Cardiac fibroblast (primary cell): ENCODE measurements around the gene PARD6B.

Experiments
- DNase-seq, 2 donors: peaks; one replicate each; pipeline versions ENCODE4 v3.0.0 to v3.0.0-alpha.2; 2010; ENCODE audit warnings: low read depth in 2 of 2
- H3K4me3 ChIP-seq, 2 donors: replicated peaks in 1 of 2; 1 replicate in 1 of 2; 2 replicates in 1 of 2; pipeline ENCODE4 v1.5.1; 2011; ENCODE audit warnings: low read depth in 2 of 2, low read length in 2 of 2, mild to moderate bottlenecking in 2 of 2, moderate library complexity in 1 of 2
- TF ChIP-seq, protein P1 (sequence below): IDR thresholded peaks from one replicate; pipeline ENCODE4 v1.5.1; 2011; ENCODE audit warnings: low read depth, mild to moderate bottlenecking, low read length, inconsistent platforms

The PARD6B gene

DNA sequence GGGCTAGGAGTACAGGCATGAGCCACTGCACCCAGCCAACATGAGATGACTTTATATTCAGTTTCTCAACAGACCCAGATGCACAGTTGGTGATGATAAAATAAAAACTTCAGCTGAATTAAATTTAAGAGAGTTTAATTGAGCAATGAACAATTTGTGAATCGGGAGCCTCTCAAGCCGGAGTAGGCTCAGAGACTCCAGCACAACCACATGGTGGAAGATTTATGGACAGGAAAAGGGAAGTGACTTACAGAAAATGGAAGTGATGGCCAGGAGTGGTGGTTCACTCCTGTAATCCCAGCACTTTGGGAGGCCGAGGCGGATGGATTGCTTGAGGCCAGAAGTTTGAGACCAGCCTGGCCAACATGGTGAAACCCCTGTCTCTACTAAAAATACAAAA lies 53.1 kb downstream of the PARD6B start:
- TF ChIP-seq, protein P1, sequence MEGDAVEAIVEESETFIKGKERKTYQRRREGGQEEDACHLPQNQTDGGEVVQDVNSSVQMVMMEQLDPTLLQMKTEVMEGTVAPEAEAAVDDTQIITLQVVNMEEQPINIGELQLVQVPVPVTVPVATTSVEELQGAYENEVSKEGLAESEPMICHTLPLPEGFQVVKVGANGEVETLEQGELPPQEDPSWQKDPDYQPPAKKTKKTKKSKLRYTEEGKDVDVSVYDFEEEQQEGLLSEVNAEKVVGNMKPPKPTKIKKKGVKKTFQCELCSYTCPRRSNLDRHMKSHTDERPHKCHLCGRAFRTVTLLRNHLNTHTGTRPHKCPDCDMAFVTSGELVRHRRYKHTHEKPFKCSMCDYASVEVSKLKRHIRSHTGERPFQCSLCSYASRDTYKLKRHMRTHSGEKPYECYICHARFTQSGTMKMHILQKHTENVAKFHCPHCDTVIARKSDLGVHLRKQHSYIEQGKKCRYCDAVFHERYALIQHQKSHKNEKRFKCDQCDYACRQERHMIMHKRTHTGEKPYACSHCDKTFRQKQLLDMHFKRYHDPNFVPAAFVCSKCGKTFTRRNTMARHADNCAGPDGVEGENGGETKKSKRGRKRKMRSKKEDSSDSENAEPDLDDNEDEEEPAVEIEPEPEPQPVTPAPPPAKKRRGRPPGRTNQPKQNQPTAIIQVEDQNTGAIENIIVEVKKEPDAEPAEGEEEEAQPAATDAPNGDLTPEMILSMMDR: no peak
- no peak for DNase-seq
- H3K4me3 ChIP-seq: no peak overlapping the region

DNA sequence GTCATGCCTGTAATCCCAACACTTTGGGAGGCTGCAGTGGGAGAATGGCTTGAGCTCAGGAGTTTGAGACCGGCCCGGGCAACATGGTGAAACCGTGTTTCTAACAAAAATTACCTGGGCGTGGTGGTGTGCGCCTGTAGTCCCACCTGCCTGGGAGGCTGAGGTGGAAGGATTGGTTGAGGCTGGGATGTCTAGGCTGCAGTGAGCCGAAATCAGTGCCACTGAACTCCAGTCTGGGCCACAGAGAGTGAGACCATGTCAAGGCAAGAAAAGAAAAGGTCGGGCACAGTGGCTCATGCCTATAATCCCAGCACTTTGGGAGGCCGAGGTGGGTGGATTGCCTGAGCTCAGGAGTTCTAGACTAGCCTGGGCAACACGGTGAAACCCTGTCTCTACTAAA lies 55.3 kb downstream of the PARD6B start:
- DNase-seq: no peak
- H3K4me3 ChIP-seq: no peak overlapping the region
- TF ChIP-seq, protein P1: no peak

DNA sequence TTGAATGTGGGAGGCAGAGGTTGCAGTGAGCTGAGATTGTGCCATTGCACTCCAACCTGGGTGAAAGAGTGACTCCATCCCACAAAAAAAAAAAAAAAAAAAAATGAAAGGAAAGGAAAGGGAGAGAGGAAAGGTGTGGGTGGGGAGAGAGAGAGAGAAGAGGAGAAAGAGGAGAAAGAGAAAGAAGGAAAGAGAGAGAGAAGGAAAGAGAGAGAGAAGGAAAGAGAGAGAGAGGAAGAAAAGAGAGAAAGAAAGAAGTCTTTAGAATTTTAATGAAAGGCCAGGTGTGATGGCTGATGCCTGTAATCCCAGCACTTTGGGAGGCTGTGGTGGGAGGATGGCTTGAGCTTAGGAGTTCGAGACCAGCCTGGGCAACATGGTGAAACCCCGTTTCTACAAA lies 55.8 kb downstream of the PARD6B start:
- TF ChIP-seq, protein P1: no peak
- DNase-seq: no peak
- no peak overlapping the region for H3K4me3 ChIP-seq

DNA sequence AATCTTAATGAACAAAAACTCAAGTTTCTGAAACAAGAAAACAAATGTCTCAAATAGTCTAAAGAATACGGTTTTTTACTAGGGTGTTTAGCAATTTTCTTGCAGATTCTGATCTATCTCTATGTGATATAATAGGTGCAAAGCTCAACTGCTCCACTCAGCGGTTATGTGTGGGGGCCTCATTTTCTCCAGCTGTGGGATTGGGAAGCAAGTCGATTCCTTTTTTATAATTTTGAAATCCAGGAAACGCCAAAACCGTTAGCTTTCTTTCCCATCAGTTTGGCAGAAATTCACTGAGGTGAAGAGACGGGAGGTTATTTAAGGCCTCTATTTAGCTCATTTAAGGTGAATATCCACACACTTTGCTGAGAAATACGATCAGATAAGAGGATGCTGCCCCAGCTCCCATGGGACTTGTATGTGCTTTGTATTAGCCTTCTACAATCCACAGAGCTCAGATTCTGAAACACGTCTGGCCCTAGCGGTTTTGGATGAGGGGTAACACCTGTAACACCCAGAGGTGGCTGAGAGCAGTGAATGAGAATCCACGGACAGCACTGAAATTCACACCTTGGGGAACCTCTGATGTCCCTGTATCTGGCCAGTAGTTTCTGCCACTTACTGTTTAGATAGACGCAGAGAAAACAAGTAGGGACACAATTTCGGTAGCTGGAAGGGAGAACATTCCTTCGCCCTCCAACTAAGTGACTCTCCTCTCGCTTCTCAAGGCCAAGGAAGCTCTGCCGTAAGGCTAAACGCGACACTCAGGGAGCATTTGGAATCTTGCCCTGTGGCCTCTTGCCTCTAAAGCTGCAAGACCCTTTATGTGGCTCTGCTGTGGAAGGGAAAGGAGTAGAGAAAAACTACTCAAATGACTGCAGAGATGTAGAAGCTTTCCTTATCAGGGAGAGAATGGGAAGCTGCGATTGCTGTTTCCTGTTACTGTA lies 56.9 kb downstream of the PARD6B start:
- peak; percentile 72 to 84 for DNase-seq
- TF ChIP-seq, protein P1: peak; percentile 57

DNA sequence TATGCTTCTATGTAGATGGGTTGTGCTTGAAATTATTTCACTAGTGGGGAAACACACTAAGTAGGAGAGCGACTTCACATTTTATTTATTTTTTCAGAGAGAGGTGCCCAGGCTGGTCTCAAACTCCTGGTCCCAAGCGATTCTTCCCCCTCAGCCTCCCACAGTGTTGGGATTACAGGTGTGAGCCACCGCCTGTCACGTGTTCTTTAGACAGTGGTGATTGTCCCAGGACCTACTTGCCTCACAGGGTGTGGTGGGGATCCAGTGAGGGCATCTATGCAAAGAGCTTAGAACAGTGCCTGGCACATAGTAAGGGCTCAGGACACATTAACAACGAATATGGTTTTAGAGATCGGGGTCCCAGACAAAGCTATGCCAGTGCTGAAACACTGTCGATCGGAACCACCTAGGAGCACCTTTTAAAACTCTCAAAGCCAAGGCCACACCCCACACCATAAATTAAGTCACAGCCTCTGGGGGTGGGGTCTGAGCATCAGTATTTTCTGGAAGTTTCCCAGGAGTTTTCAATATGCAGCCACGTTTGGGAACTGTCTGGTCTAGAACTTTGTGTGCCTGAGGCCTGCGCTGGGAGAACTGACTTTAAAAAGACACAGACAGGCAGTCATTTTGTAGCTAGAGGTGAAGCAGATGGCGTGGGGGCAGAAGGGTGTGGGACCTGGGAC lies 58.7 kb downstream of the PARD6B start:
- TF ChIP-seq, protein P1: no peak
- H3K4me3 ChIP-seq: no peak overlapping the region
- no peak for DNase-seq

More for the DNA sequence above, 56.9 kb downstream of the PARD6B start:
- no peak overlapping the region for H3K4me3 ChIP-seq

DNA sequence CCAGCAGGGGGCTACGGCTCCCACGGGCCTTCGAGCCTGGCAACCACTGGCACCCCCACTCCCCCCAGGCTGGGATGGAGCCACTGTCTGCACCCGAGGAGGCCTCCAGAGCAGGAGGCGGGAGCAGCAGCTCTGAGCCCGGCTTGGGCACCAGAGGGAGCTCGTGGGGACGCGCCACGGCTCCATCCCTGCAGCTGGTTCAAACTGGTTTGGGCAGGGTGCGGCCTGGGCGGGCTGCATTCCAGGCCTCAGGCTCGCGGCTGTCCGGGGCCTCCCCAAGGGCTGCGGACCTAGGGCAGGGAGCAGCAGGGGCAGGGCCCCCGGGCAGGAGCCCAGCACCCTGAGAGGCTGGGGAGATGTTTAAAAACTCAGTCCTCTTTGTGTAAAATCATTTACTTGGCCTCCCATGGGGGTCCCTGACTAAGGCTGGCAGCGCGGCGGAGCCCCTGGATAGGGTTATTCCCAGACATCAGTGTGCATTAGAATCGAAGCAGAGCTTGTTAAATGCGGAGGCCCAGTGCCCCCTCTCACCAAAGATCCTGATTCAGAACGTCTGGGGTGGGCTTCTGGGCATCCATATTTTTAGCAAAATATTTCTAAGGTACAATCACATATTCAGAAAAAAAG lies 59.4 kb downstream of the PARD6B start:
- TF ChIP-seq, protein P1: peak; percentile 89
- DNase-seq: peak; percentile 94 to 95
- H3K4me3 ChIP-seq: no peak overlapping the region
